ENCODE results near the gene ETV5. TPM values are rescaled to one million over a fixed set of nuclear protein-coding genes. Genes with fewer than 3 reads are reported as not detected.

The ETV5 gene
- total and polyA plus RNA-seq, 2 donors (not counting 1 experiment from before 2014, with no cell fraction given), result 0.12 to 0.74 TPM

GRCh38 chr3:186094696-186095425, 14.0 kb downstream of the ETV5 start:
- Mint-ChIP-seq H3K4me3 (no peak overlapping the region), H3K9me3 (ENCODE audit: insufficient read depth) (no peaks in the 10 kb centered on the region), H3K27ac (no peak overlapping the region), H3K27me3 (peaks cover 28% of the 10 kb centered on the region), H3K4me1 (peaks cover 4% of the 10 kb centered on the region)
- TF ChIP-seq CTCF (IDR thresholded peaks at IDR 0.05) (no peak), EZH2 (IDR thresholded peaks at IDR 0.05; ENCODE audit: borderline replicate concordance, insufficient read depth, low read depth, low read length, poor library complexity, severe bottlenecking) (no peak)
- DNase-seq (no peak), ATAC-seq (ENCODE audit: low read depth) (no peak)
- Histone ChIP-seq H2AFZ (ENCODE audit: insufficient read depth, low read depth, low read length, poor library complexity, severe bottlenecking) (no peak overlapping the region), H3K36me3 (replicated peaks in 1 of 2; ENCODE audit: control extremely low read depth in 1 of 2, control insufficient read depth in 1 of 2, extremely low read depth in 1 of 2, insufficient read depth in 2 of 2, low read length in 1 of 2) (no peaks in the 10 kb centered on the region), H3K79me2 (ENCODE audit: control insufficient read depth, insufficient read depth, low read length) (no peaks in the 10 kb centered on the region), H3K9ac (ENCODE audit: low read length) (no peak overlapping the region), H3K9me3 (ENCODE audit: control extremely low read depth in 1 of 3, control insufficient read depth in 2 of 3, insufficient read depth in 1 of 3, low read length in 2 of 3) (no peaks in the 10 kb centered on the region), H3K27me3 (replicated peaks in 1 of 4; ENCODE audit: control extremely low read depth in 1 of 4, control insufficient read depth in 3 of 4, insufficient read depth in 4 of 4, low read length in 3 of 4) (peaks cover 0 to 30% (median 7%) of the 10 kb centered on the region in 4 experiments), H3K4me3 (ENCODE audit: control extremely low read depth in 1 of 5, extremely low read depth in 1 of 5, insufficient read depth in 1 of 5, low read depth in 2 of 5, low read length in 4 of 5) (no peak overlapping the region), H3K27ac (ENCODE audit: low read length in 2 of 2) (no peak overlapping the region), H4K20me1 (ENCODE audit: control insufficient read depth, insufficient read depth, low read length, poor library complexity, severe bottlenecking) (no peaks in the 10 kb centered on the region), H3K4me2 (replicated peaks; ENCODE audit: low read depth, low read length, poor library complexity, severe bottlenecking) (no peak overlapping the region), H3K4me1 (ENCODE audit: control insufficient read depth in 2 of 2, insufficient read depth in 2 of 2, low read length in 2 of 2) (peaks cover 6 to 9% of the 10 kb centered on the region in 2 donors)
- WGBS (ENCODE audit: insufficient coverage), result no CpG with 5 or more reads among the region's 7 CpGs
- POLR2A ChIA-PET, result no interaction called here
- intact Hi-C loops (cut with micrococcal nuclease), result no loop called here
- CTCF ChIA-PET, result interaction anchor here (0.6 to 3.3 kb wide), 3 partner anchors 10 to 500 kb away, joined by 3 to 18 read pairs (median 5); no protein-coding TSS in a partner anchor

GRCh38 chr3:186094271-186094670, 14.6 kb downstream of the ETV5 start:
- Histone ChIP-seq H3K4me3 (ENCODE audit: control extremely low read depth in 1 of 5, extremely low read depth in 1 of 5, insufficient read depth in 1 of 5, low read depth in 2 of 5, low read length in 4 of 5) (no peak overlapping the region), H2AFZ (ENCODE audit: insufficient read depth, low read depth, low read length, poor library complexity, severe bottlenecking) (no peak overlapping the region), H3K79me2 (ENCODE audit: control insufficient read depth, insufficient read depth, low read length) (no peaks in the 10 kb centered on the region), H3K27ac (ENCODE audit: low read length in 2 of 2) (no peak overlapping the region), H3K9ac (ENCODE audit: low read length) (no peak overlapping the region), H3K9me3 (ENCODE audit: control extremely low read depth in 1 of 3, control insufficient read depth in 2 of 3, insufficient read depth in 1 of 3, low read length in 2 of 3) (no peaks in the 10 kb centered on the region), H3K4me1 (ENCODE audit: control insufficient read depth in 2 of 2, insufficient read depth in 2 of 2, low read length in 2 of 2) (peaks cover 6 to 9% of the 10 kb centered on the region in 2 donors), H4K20me1 (ENCODE audit: control insufficient read depth, insufficient read depth, low read length, poor library complexity, severe bottlenecking) (no peaks in the 10 kb centered on the region), H3K4me2 (replicated peaks; ENCODE audit: low read depth, low read length, poor library complexity, severe bottlenecking) (no peak overlapping the region), H3K36me3 (replicated peaks in 1 of 2; ENCODE audit: control extremely low read depth in 1 of 2, control insufficient read depth in 1 of 2, extremely low read depth in 1 of 2, insufficient read depth in 2 of 2, low read length in 1 of 2) (no peaks in the 10 kb centered on the region), H3K27me3 (replicated peaks in 1 of 4; ENCODE audit: control extremely low read depth in 1 of 4, control insufficient read depth in 3 of 4, insufficient read depth in 4 of 4, low read length in 3 of 4) (peaks cover 0 to 30% (median 7%) of the 10 kb centered on the region in 4 experiments)
- ChIA-PET POLR2A (no interaction called here), CTCF (interaction anchor here (3.3 kb wide), 1 partner anchor 445 kb away, joined by 18 read pairs; no protein-coding TSS in a partner anchor)
- no peak for TF ChIP-seq EZH2 (IDR thresholded peaks at IDR 0.05; ENCODE audit: borderline replicate concordance, insufficient read depth, low read depth, low read length, poor library complexity, severe bottlenecking)
- no peak for TF ChIP-seq CTCF (IDR thresholded peaks at IDR 0.05)
- Mint-ChIP-seq H3K4me1 (peaks cover 4% of the 10 kb centered on the region), H3K9me3 (ENCODE audit: insufficient read depth) (no peaks in the 10 kb centered on the region), H3K27me3 (peaks cover 28% of the 10 kb centered on the region), H3K27ac (no peak overlapping the region), H3K4me3 (no peak overlapping the region)
- WGBS (ENCODE audit: insufficient coverage), result no CpG with 5 or more reads among the region's 5 CpGs
- ATAC-seq (ENCODE audit: low read depth) (no peak), DNase-seq (no peak)
- intact Hi-C loops (cut with micrococcal nuclease), result no loop called here
